PC-9 (cell line): ENCODE data around the gene CCDC138. TPM values are rescaled to one million over a fixed set of nuclear protein-coding genes. Genes with fewer than 3 reads are reported as not detected.

Experiments used
- BruUV-seq: library from RNA; stranded (reverse); fragments of 400-500 nt; replicated peaks from 2 replicates; lab custom pipeline; 2021; lab: Mats Ljungman, UMichigan
- CTCF ChIA-PET: fragments of 300-600 bp; sonication (Branson Sonifier 250); formaldehyde crosslinking; loops from one replicate; lab custom pipeline; 2022; ENCODE audit warnings: antibody characterized with exemption; lab: Charles Lee
- POLR2A ChIA-PET: fragments of 300-600 bp; sonication (Branson Sonifier 250); formaldehyde crosslinking; loops from one replicate; lab custom pipeline; 2022; ENCODE audit warnings: antibody characterized with exemption; ENCODE audit not compliant: unreplicated experiment; lab: Charles Lee
- DNase-seq, 2 experiments: peaks; one replicate each; pipeline versions ENCODE4 v3.0.0 to v3.0.0-alpha.2; 2015 to 2022; ENCODE audit warnings: mixed read lengths in 1 of 2
- H2AFZ ChIP-seq: fragments of 200-600 bp; sonication (generic); 2 replicates; pipeline ENCODE4 v1.8.1; 2017; ENCODE audit warnings: antibody characterized with exemption
- H3F3A ChIP-seq: fragments of 200-600 bp; sonication (generic); 2 replicates; pipeline ENCODE4 v1.8.1; 2017; ENCODE audit warnings: antibody characterized with exemption, mild to moderate bottlenecking, low read depth; ENCODE audit not compliant: insufficient read depth
- H3K27ac ChIP-seq: fragments of 200-600 bp; sonication (generic); 2 replicates; pipeline ENCODE4 v1.6.1; 2016; ENCODE audit warnings: mixed run types
- H3K27me3 ChIP-seq: fragments of 200-600 bp; sonication (generic); 2 replicates; pipeline ENCODE4 v1.6.1; 2016; ENCODE audit warnings: low read depth, mixed run types; ENCODE audit not compliant: insufficient read depth
- H3K36me3 ChIP-seq: fragments of 200-600 bp; sonication (generic); 2 replicates; pipeline ENCODE4 v1.6.1; 2016; ENCODE audit warnings: low read depth, mixed run types
- H3K4me1 ChIP-seq: fragments of 200-600 bp; sonication (generic); replicated peaks from 2 replicates; pipeline ENCODE4 v1.6.1; 2016; ENCODE audit warnings: mixed run types; ENCODE audit not compliant: insufficient read depth
- H3K4me2 ChIP-seq: fragments of 200-600 bp; sonication (generic); 2 replicates; pipeline ENCODE4 v1.6.1; 2017; ENCODE audit warnings: mixed run types
- H3K4me3 ChIP-seq: fragments of 200-600 bp; sonication (generic); 2 replicates; pipeline ENCODE4 v1.6.1; 2016; ENCODE audit warnings: mixed run types
- H3K79me2 ChIP-seq: fragments of 200-600 bp; sonication (generic); 2 replicates; pipeline ENCODE4 v1.6.1; 2017; ENCODE audit warnings: low read depth, mixed run types
- H3K9me2 ChIP-seq: fragments of 200-600 bp; sonication (generic); 2 replicates; pipeline ENCODE4 v1.8.1; 2017; ENCODE audit warnings: mild to moderate bottlenecking; ENCODE audit not compliant: insufficient read depth
- H3K9me3 ChIP-seq: fragments of 200-600 bp; sonication (generic); 2 replicates; pipeline ENCODE4 v1.8.1; 2016; ENCODE audit warnings: low read depth; ENCODE audit not compliant: insufficient read depth
- H4K20me1 ChIP-seq: fragments of 200-600 bp; sonication (generic); 2 replicates; pipeline ENCODE4 v1.8.1; 2017; ENCODE audit not compliant: insufficient read depth
- CTCF ChIP-seq: fragments of 200-600 bp; sonication (generic); conservative IDR thresholded peaks from 2 replicates; pipeline ENCODE4 v1.6.1; 2017; ENCODE audit warnings: mixed run types, antibody characterized with exemption, mild to moderate bottlenecking, moderate library complexity
- EZH2 ChIP-seq: fragments of 200-600 bp; sonication (generic); IDR thresholded peaks from 2 replicates; pipeline ENCODE4 v1.8.0; 2017; ENCODE audit warnings: antibody characterized with exemption, low read depth
- intact Hi-C: fragments of 100-400 bp; cut with micrococcal nuclease; formaldehyde crosslinking; loops from one replicate; pipeline ENCODE4 v1.10.0; 2022; ENCODE audit not compliant: unreplicated experiment
- total RNA-seq: library from RNA; stranded (reverse); gene quantifications from 2 replicates; pipeline ENCODE4 v1.2.3, GENCODE V29; 2021

CCDC138 gene
- total RNA-seq, 1 experiment from 2014 or later, result 10.1 TPM

- Histone ChIP-seq H3K27ac (no peak overlapping the region), H3K27me3 (no peaks in the 10 kb centered on the region), H3K36me3 (no peaks in the 10 kb centered on the region), H3K4me2 (no peak overlapping the region), H3K4me3 (no peak overlapping the region), H4K20me1 (no peaks in the 10 kb centered on the region), H2AFZ (no peak overlapping the region), H3K4me1 (peaks cover 11% of the 10 kb centered on the region), H3K79me2 (no peaks in the 10 kb centered on the region), H3F3A (no peaks in the 10 kb centered on the region), H3K9me3 (no peaks in the 10 kb centered on the region), H3K9me2 (no peaks in the 10 kb centered on the region)
- TF ChIP-seq CTCF (no peak), EZH2 (no peak)
- intact Hi-C loops, result no loop called here
- POLR2A ChIA-PET, result no interaction called here
- DNase-seq, result no peak
- CTCF ChIA-PET, result no interaction called here
- BruUV-seq, result no TSS peak
Observed at GRCh38 chr2:108906403-108907077, 120.0 kb downstream of the CCDC138 start.

GRCh38 chr2:108907822-108908712 lies 121.5 kb downstream of the CCDC138 start:
- Histone ChIP-seq H3K4me3 (no peak overlapping the region), H3K9me2 (no peaks in the 10 kb centered on the region), H3K27me3 (no peaks in the 10 kb centered on the region), H3F3A (no peaks in the 10 kb centered on the region), H2AFZ (no peak overlapping the region), H3K4me2 (no peak overlapping the region), H3K9me3 (no peaks in the 10 kb centered on the region), H4K20me1 (no peaks in the 10 kb centered on the region), H3K36me3 (no peaks in the 10 kb centered on the region), H3K79me2 (no peaks in the 10 kb centered on the region), H3K27ac (no peak overlapping the region), H3K4me1 (peaks cover 11% of the 10 kb centered on the region)
- TF ChIP-seq CTCF (no peak), EZH2 (no peak)
- intact Hi-C loops, result no loop called here
- CTCF ChIA-PET, result no interaction called here
- DNase-seq, result no peak
- BruUV-seq, result no TSS peak
- POLR2A ChIA-PET, result no interaction called here

DNA sequence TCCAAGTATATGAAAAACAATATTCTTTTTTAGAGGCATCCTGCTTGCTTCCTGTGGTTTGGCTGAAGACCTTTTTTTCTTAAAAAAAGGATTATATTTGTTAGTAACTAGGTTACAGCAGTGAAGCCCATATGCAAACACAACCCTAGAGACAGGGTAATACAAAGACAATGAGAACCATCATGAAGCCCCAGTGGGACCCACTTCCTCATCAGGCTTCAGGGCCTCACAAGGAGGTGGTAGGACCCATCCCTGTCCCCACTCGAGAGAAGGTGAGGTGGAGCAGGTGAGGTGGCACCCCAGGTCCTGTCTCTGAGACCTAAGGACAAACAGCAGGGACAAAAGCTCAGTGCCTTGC lies 122.1 kb downstream of the CCDC138 start:
- no peaks in the 10 kb centered on the region for H3K79me2 ChIP-seq
- no peaks in the 10 kb centered on the region for H3K36me3 ChIP-seq
- H2AFZ ChIP-seq, result no peak overlapping the region
- intact Hi-C loops, result no loop called here
- ChIA-PET POLR2A (no interaction called here), CTCF (no interaction called here)
- no peaks in the 10 kb centered on the region for H3F3A ChIP-seq
- no peak for DNase-seq
- no peaks in the 10 kb centered on the region for H3K9me3 ChIP-seq
- no peak overlapping the region for H3K27ac ChIP-seq
- no peaks in the 10 kb centered on the region for H3K27me3 ChIP-seq
- no peak for TF ChIP-seq EZH2
- H4K20me1 ChIP-seq, result no peaks in the 10 kb centered on the region
- no peak overlapping the region for H3K4me2 ChIP-seq
- H3K4me1 ChIP-seq, result peaks cover 11% of the 10 kb centered on the region
- no peak overlapping the region for H3K4me3 ChIP-seq
- no TSS peak for BruUV-seq
- H3K9me2 ChIP-seq, result no peaks in the 10 kb centered on the region
